Caco-2 (cell line): ENCODE results near the gene PLXNA4. TPM values are rescaled to one million over a fixed set of nuclear protein-coding genes. Genes with fewer than 3 reads are reported as not detected.

Experiments
- BruUV-seq: library from RNA; stranded (reverse); fragments of 400-500 nt; replicated peaks from 2 replicates; lab custom pipeline; 2021; lab: Mats Ljungman, UMichigan
- CTCF ChIA-PET: fragments of 300-600 bp; sonication (Branson Sonifier 250); formaldehyde crosslinking; loops from one replicate; lab custom pipeline; 2022; ENCODE audit warnings: antibody characterized with exemption; lab: Charles Lee
- POLR2A ChIA-PET: fragments of 300-600 bp; sonication (Branson Sonifier 250); formaldehyde crosslinking; loops from one replicate; lab custom pipeline; 2022; ENCODE audit warnings: antibody characterized with exemption; lab: Charles Lee
- DNase-seq, 2 experiments: peaks; one replicate each; pipeline versions ENCODE4 v3.0.0 to v3.0.0-alpha.2; 2020 to 2022
- H3K27me3 ChIP-seq: replicated peaks from 2 replicates; pipeline ENCODE4 v1.6.0; 2011; ENCODE audit warnings: low read length; ENCODE audit not compliant: control insufficient read depth, insufficient read depth
- H3K36me3 ChIP-seq: 2 replicates; pipeline ENCODE4 v1.5.1; 2011; ENCODE audit warnings: low read length; ENCODE audit not compliant: control insufficient read depth, insufficient read depth
- H3K4me1 ChIP-seq: fragments of 250-450 bp; sonication (Bioruptor Pico); 2 replicates; pipeline ENCODE4 v1.5.1; 2020; ENCODE audit warnings: mild to moderate bottlenecking
- H3K4me3 ChIP-seq: 2 replicates; pipeline ENCODE4 v1.5.1; 2011; ENCODE audit warnings: low read depth, mild to moderate bottlenecking, control low read depth, low read length
- H3K9me3 ChIP-seq: fragments of 250-450 bp; sonication (Bioruptor Pico); 2 replicates; pipeline ENCODE4 v1.5.1; 2020; ENCODE audit warnings: mild to moderate bottlenecking, moderate library complexity
- H3K27ac Mint-ChIP-seq: one replicate; pipeline ENCODE4 v1.8.0; 2022; ENCODE audit warnings: mixed read lengths; ENCODE audit not compliant: unreplicated experiment
- H3K27me3 Mint-ChIP-seq: one replicate; pipeline ENCODE4 v1.8.0; 2022; ENCODE audit warnings: mixed read lengths; ENCODE audit not compliant: insufficient read depth, unreplicated experiment
- H3K36me3 Mint-ChIP-seq: one replicate; pipeline ENCODE4 v1.8.0; 2022; ENCODE audit warnings: mild to moderate bottlenecking, mixed read lengths; ENCODE audit not compliant: insufficient read depth, unreplicated experiment
- H3K4me1 Mint-ChIP-seq: one replicate; pipeline ENCODE4 v1.8.0; 2022; ENCODE audit warnings: low read depth, mixed read lengths; ENCODE audit not compliant: unreplicated experiment
- H3K4me3 Mint-ChIP-seq: one replicate; pipeline ENCODE4 v1.8.0; 2022; ENCODE audit warnings: mild to moderate bottlenecking, moderate library complexity, mixed read lengths; ENCODE audit not compliant: unreplicated experiment
- H3K9me3 Mint-ChIP-seq: one replicate; pipeline ENCODE4 v1.8.0; 2022; ENCODE audit warnings: mixed read lengths; ENCODE audit not compliant: unreplicated experiment
- CTCF ChIP-seq, 2 experiments: fragments of 200-600 bp in 1 of 2; IDR thresholded peaks; 1 replicate in 1 of 2; 2 replicates in 1 of 2; pipeline versions ENCODE4 v1.5.1 to v1.8.0; 2011 to 2022; ENCODE audit warnings: antibody characterized with exemption in 1 of 2, control low read depth in 1 of 2, inconsistent platforms in 1 of 2, low read depth in 1 of 2, low read length in 1 of 2, mild to moderate bottlenecking in 1 of 2, moderate library complexity in 1 of 2; ENCODE audit not compliant: insufficient read depth in 1 of 2, severe bottlenecking in 1 of 2, unreplicated experiment in 1 of 2
- intact Hi-C: fragments of 100-400 bp; cut with micrococcal nuclease; formaldehyde crosslinking; loops from one replicate; pipeline ENCODE4 v1.10.0; 2022; ENCODE audit not compliant: unreplicated experiment
- total RNA-seq: library from RNA; stranded (reverse); gene quantifications from 2 replicates; pipeline ENCODE4 v1.2.3, GENCODE V29; 2022

PLXNA4 gene
- total RNA-seq, 1 experiment from 2014 or later = 0.43 TPM

DNA sequence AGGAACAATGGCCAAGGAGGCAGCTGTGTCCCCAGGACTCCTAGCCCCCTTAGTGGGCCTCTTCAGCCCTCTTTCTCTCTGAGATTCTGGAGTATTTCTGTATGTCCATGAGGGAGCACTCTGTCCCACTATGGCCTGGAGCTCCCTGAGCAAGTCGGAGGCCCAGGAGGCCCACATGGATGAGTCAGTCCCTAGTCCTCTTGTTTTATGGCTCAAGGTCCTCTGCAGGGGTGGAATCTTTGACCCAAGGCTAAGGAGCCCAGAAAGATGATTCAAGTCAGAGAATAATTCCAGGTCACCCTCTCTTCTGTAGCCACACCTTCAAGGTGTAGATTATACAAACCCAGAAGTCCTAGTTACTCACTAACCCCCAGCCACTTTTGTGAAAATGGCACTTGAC, 125.6 kb downstream of the PLXNA4 start:
- Mint-ChIP-seq H3K4me1 (no peaks in the 10 kb centered on the region), H3K27me3 (no peaks in the 10 kb centered on the region), H3K4me3 (no peak overlapping the region), H3K27ac (no peak overlapping the region), H3K36me3 (no peaks in the 10 kb centered on the region), H3K9me3 (no peaks in the 10 kb centered on the region)
- no peak for DNase-seq
- no peak for TF ChIP-seq CTCF (IDR thresholded peaks at IDR 0.05; ENCODE audit: insufficient read depth in 1 of 2, low read depth in 1 of 2, low read length in 1 of 2, severe bottlenecking in 1 of 2, unreplicated experiment in 1 of 2)
- H3K9me3 ChIP-seq = no peaks in the 10 kb centered on the region
- CTCF ChIA-PET = no interaction called here
- no peaks in the 10 kb centered on the region for H3K27me3 ChIP-seq
- BruUV-seq = no TSS peak
- intact Hi-C loops = no loop called here
- POLR2A ChIA-PET = no interaction called here
- H3K4me3 ChIP-seq = no peak overlapping the region
- 0 out of 2 replicates have a peak, but pooled peaks cover 7% of the 10 kb centered on the region for H3K4me1 ChIP-seq
- no peaks in the 10 kb centered on the region for H3K36me3 ChIP-seq

DNA sequence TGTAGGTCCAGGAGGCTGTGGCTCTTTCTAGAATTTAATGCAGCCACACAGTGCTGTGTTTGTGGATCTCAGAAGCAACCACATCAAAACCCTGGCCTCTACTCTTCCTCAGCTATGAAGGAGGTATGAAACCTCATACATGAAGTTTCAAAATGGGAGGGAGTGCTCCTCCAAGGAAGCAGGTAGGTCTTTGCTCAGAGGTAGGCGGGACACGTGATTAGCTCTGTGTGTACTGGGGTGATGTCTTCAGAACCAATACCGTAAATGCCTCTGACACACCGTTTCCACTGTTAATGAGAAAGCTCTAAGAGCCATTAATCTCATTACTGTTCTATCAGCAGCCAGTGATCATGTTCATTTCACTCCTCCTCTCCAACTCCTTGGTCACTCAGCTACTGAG, 126.1 kb downstream of the PLXNA4 start:
- H3K4me3 ChIP-seq = no peak overlapping the region
- no peak overlapping the region for H3K4me3 Mint-ChIP-seq
- intact Hi-C loops = no loop called here
- no peaks in the 10 kb centered on the region for H3K36me3 Mint-ChIP-seq
- no peak for TF ChIP-seq CTCF (IDR thresholded peaks at IDR 0.05; ENCODE audit: insufficient read depth in 1 of 2, low read depth in 1 of 2, low read length in 1 of 2, severe bottlenecking in 1 of 2, unreplicated experiment in 1 of 2)
- ChIA-PET POLR2A (no interaction called here), CTCF (no interaction called here)
- peaks cover 2% of the 10 kb centered on the region for H3K27me3 Mint-ChIP-seq
- H3K9me3 Mint-ChIP-seq = no peaks in the 10 kb centered on the region
- 0 out of 2 replicates have a peak, but pooled peaks cover 7% of the 10 kb centered on the region for H3K4me1 ChIP-seq
- H3K4me1 Mint-ChIP-seq = no peaks in the 10 kb centered on the region
- DNase-seq = no peak
- no TSS peak for BruUV-seq
- H3K27ac Mint-ChIP-seq = no peak overlapping the region
- no peaks in the 10 kb centered on the region for H3K36me3 ChIP-seq
- no peaks in the 10 kb centered on the region for H3K27me3 ChIP-seq
- no peaks in the 10 kb centered on the region for H3K9me3 ChIP-seq

DNA sequence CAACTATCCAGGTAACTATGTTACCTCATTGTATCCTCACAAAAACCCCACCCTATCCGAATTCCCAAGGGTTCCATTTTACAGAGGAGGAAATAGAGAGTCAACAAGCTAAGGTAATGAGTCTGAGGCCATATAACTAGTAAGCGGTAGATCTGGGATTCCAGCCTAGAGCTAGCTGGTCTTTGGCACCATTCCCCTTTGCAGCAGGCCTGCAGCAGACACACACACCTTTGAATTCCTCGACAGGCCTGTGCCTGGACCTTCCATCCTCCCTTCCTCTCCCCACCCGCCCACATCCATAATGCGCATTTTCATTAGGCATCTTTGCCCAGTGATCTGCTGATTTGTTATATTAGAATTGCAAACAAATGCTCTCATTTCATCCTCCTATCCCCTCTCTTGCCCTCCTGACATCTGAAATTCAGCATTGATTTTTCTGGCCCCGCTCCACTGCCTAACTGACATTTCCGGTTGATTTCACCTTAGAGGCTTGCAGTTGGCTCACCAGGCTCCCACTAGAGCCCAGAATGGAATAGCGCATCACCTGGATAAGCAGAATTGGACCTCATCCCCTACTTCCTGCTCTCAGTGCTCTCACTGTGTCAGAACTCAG, 129.5 kb downstream of the PLXNA4 start:
- H3K27me3 ChIP-seq = no peaks in the 10 kb centered on the region
- CTCF ChIA-PET = no interaction called here
- no peak for TF ChIP-seq CTCF (IDR thresholded peaks at IDR 0.05; ENCODE audit: insufficient read depth in 1 of 2, low read depth in 1 of 2, low read length in 1 of 2, severe bottlenecking in 1 of 2, unreplicated experiment in 1 of 2)
- Mint-ChIP-seq H3K4me3 (no peak overlapping the region), H3K36me3 (no peaks in the 10 kb centered on the region), H3K27ac (no peak overlapping the region), H3K4me1 (no peaks in the 10 kb centered on the region), H3K9me3 (no peaks in the 10 kb centered on the region), H3K27me3 (peaks cover 7% of the 10 kb centered on the region)
- no peak overlapping the region for H3K4me3 ChIP-seq
- intact Hi-C loops = no loop called here
- no peaks in the 10 kb centered on the region for H3K9me3 ChIP-seq
- no TSS peak for BruUV-seq
- POLR2A ChIA-PET = no interaction called here
- no peak for DNase-seq
- no peaks in the 10 kb centered on the region for H3K36me3 ChIP-seq
- H3K4me1 ChIP-seq = 0 out of 2 replicates have a peak, but pooled peaks cover 7% of the 10 kb centered on the region
